ENCODE measurements around the gene WFIKKN2. TPM values are rescaled to one million over a fixed set of nuclear protein-coding genes. Genes with fewer than 3 reads are reported as not detected.

WFIKKN2 gene
- polyA plus RNA-seq, 1 donor (not counting 4 experiments of a cell fraction or from before 2014, with no cell fraction given) = not detected

DNA sequence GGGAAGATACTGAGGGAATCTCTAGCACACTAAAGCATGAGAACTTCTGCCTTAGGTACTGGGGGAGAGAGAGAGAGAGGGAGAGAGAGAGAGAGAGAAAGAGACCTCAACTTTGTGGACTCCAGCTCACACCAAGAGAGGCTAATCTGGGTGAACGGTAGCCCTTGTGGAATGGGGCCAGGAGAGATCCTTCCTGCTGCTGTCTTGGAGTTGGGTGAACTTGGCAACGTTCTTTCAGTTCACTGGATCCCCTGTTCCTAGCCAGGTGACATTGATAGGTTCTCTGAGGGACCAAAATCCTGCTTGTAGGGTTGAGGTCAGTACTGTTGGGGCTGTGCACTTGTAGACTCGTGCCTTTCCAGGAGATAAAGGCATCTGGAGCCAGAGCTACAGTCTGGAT, 26.5 kb upstream of the WFIKKN2 start:
- no peaks in the 10 kb centered on the region for H3K9me3 ChIP-seq (ENCODE audit: control insufficient read depth, low read depth, low read length)
- H3K4me2 ChIP-seq (ENCODE audit: control insufficient read depth, extremely low read depth, insufficient read depth, low read depth, low read length) = no peak overlapping the region
- TF ChIP-seq EZH2 (IDR thresholded peaks at IDR 0.05; ENCODE audit: low read length) = no peak
- no peak for TF ChIP-seq CTCF (optimal IDR thresholded peaks at IDR 0.05 in 1 of 3, IDR thresholded peaks at IDR 0.05 in 1 of 3, conservative IDR thresholded peaks at IDR 0.05 in 1 of 3; ENCODE audit: extremely low read depth in 1 of 3, insufficient read depth in 2 of 3, low read length in 3 of 3)
- no peaks in the 10 kb centered on the region for H4K20me1 ChIP-seq (ENCODE audit: control insufficient read depth, extremely low read depth, insufficient read depth, low read length)
- H3K79me2 ChIP-seq (ENCODE audit: control insufficient read depth, insufficient read depth, low read length) = no peaks in the 10 kb centered on the region
- H3K4me3 ChIP-seq (ENCODE audit: control insufficient read depth in 2 of 3, extremely low read depth in 1 of 3, insufficient read depth in 2 of 3, low read depth in 1 of 3, low read length in 3 of 3) = no peak overlapping the region
- DNase-seq (ENCODE audit: low read depth, low spot score) = no peak
- H2AFZ ChIP-seq (ENCODE audit: control insufficient read depth, low read length) = peak overlapping the region; percentile 24
- no peaks in the 10 kb centered on the region for H3K36me3 ChIP-seq (ENCODE audit: control insufficient read depth in 2 of 2, extremely low read depth in 1 of 2, insufficient read depth in 2 of 2, low read length in 2 of 2)
- H3K4me1 ChIP-seq (ENCODE audit: control insufficient read depth, extremely low read depth, insufficient read depth, low read length) = peaks cover 7% of the 10 kb centered on the region
- H3K27ac ChIP-seq (ENCODE audit: control insufficient read depth, insufficient read depth, low read length) = no peak overlapping the region
- H3K9ac ChIP-seq (ENCODE audit: control insufficient read depth, extremely low read depth, insufficient read depth, low read length) = no peak overlapping the region
- no peak for FAIRE-seq
- dilution Hi-C loops (cut with MboI; ENCODE audit: extremely low pct_ligation_motif_present, low sequenced_read_pairs) = no loop called here
- H3K9me1 ChIP-seq (ENCODE audit: control insufficient read depth, extremely low read depth, insufficient read depth, low read length) = no peaks in the 10 kb centered on the region
- no peaks in the 10 kb centered on the region for H3K27me3 ChIP-seq (ENCODE audit: control insufficient read depth, extremely low read depth, insufficient read depth, low read length)

DNA sequence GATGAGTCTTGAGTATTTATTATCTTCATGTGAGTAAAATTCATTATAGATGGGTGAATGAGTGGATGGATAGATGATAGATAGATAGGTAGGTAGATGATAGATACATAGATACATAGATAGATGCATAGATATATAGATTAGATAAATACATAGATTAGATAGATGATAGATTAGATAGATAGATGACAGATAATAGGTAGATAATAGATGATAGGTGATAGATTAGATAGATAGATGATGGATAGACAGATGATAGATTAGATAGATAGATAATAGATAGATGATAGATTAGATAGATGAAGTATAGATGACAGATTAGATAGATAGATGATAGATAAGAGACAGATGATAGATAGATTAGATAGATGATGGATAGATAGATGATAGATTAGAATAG, 21.8 kb upstream of the WFIKKN2 start:
- H4K20me1 ChIP-seq (ENCODE audit: control insufficient read depth, extremely low read depth, insufficient read depth, low read length) = no peaks in the 10 kb centered on the region
- H3K27me3 ChIP-seq (ENCODE audit: control insufficient read depth, extremely low read depth, insufficient read depth, low read length) = no peaks in the 10 kb centered on the region
- H3K9me3 ChIP-seq (ENCODE audit: control insufficient read depth, low read depth, low read length) = no peaks in the 10 kb centered on the region
- dilution Hi-C loops (cut with MboI; ENCODE audit: extremely low pct_ligation_motif_present, low sequenced_read_pairs) = no loop called here
- no peak overlapping the region for H3K4me2 ChIP-seq (ENCODE audit: control insufficient read depth, extremely low read depth, insufficient read depth, low read depth, low read length)
- peaks cover 20% of the 10 kb centered on the region for H3K4me1 ChIP-seq (ENCODE audit: control insufficient read depth, extremely low read depth, insufficient read depth, low read length)
- no peaks in the 10 kb centered on the region for H3K9me1 ChIP-seq (ENCODE audit: control insufficient read depth, extremely low read depth, insufficient read depth, low read length)
- DNase-seq (ENCODE audit: low read depth, low spot score) (no peak), FAIRE-seq (no peak)
- no peak overlapping the region for H3K27ac ChIP-seq (ENCODE audit: control insufficient read depth, insufficient read depth, low read length)
- H3K79me2 ChIP-seq (ENCODE audit: control insufficient read depth, insufficient read depth, low read length) = no peaks in the 10 kb centered on the region
- H2AFZ ChIP-seq (ENCODE audit: control insufficient read depth, low read length) = no peak overlapping the region
- TF ChIP-seq EZH2 (IDR thresholded peaks at IDR 0.05; ENCODE audit: low read length) = no peak
- TF ChIP-seq CTCF (optimal IDR thresholded peaks at IDR 0.05 in 1 of 3, IDR thresholded peaks at IDR 0.05 in 1 of 3, conservative IDR thresholded peaks at IDR 0.05 in 1 of 3; ENCODE audit: extremely low read depth in 1 of 3, insufficient read depth in 2 of 3, low read length in 3 of 3) = no peak
- no peaks in the 10 kb centered on the region for H3K36me3 ChIP-seq (ENCODE audit: control insufficient read depth in 2 of 2, extremely low read depth in 1 of 2, insufficient read depth in 2 of 2, low read length in 2 of 2)
- no peak overlapping the region for H3K9ac ChIP-seq (ENCODE audit: control insufficient read depth, extremely low read depth, insufficient read depth, low read length)
- no peak overlapping the region for H3K4me3 ChIP-seq (ENCODE audit: control insufficient read depth in 2 of 3, extremely low read depth in 1 of 3, insufficient read depth in 2 of 3, low read depth in 1 of 3, low read length in 3 of 3)

Measured in keratinocyte (primary cell).